GM19099 (cell line): Measurements from ENCODE around the gene GBF1.

ENCODE experiments used
- POLR2A ChIP-seq: IDR thresholded peaks from 3 replicates; pipeline ENCODE4 v1.6.1; 2011; ENCODE audit warnings: low read depth; ENCODE audit not compliant: insufficient read length; ENCODE audit errors: extremely low read depth

Gene GBF1

DNA sequence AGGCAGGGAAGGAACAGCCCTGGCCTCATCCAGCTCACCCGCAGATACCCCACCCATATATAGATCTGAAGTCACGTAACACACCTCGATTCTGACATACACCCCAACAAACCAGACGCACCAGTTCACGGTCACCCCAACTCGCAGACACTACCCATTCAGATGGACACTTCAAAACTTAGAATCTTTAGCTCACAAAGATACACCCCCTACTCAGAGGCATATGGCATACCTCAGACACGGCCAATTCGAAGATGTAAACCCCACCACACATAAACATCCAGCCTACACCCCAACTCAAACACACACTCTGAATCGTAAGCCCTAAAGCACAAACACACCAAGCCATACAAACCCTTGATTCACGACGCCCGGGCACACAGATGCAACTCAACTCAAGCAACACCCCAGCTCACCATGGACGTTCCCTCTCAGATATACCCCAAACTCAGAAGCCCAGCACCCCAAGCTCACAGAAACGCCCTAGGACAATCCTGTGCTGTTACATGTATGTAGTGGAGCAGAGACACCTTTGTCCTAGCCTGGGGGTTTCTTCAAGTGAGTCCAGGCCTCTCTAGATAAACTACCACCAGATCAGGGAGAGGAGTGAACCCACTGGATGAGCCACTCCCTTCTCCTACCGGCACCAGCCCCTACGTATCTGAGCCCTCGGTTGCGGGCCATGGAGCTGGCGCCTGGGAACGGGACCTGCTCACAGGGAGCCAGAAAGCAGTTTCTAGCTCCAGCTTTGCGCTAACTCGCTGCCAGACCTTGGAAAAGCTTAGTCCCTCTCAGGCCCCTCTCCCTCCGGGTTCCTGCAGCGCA is 164.5 kb downstream of the GBF1 start:
- no peak for TF ChIP-seq POLR2A

- no peak for TF ChIP-seq POLR2A
Measured at GRCh38 chr10:102410429-102411073, 165.2 kb downstream of the GBF1 start.

DNA sequence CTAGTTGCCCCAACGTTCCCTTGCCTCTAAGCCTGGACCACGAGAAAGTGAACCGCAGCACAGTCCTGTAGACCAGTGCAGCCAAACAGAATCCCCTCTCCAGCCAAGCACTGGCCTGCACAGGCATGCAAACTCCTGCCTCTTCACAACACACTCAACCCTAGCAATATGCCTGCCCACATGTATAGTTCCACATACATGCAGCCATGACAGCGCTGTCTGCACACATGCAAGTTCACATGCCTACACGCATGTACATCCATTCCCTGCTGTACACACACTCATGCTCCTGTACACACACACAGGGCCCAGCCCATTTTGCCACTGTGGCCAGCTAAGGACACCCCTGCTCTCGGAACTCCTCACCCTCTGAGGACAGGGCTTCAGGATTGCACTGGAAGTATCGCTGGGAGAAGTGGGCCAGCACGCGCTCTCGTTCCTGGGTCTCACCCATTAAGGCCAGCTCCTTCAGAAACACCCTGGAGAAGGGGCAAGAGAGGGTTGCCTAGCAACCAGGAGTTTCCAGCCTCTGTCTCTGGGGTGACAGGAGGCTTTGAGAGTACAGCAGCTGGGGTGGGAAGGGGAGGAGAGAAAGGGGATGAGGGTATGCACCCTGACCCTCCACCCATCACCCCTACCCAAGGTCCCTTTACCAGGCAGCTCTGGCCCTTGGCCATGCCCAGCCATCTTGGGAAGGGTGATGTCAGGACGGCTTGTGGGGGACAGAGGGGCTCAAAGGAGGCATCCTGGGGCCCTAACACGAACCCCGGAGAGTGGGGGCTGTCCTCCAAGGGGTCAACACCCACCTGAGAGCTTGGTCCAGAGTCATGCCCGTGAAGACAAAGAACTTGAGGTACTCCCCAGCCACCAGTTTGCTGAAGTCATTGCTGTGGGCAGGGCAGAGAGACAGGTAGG is 166.3 kb downstream of the GBF1 start:
- no peak for TF ChIP-seq POLR2A

- no peak for TF ChIP-seq POLR2A
Measured at GRCh38 chr10:102412293-102412692, 167.0 kb downstream of the GBF1 start.

DNA sequence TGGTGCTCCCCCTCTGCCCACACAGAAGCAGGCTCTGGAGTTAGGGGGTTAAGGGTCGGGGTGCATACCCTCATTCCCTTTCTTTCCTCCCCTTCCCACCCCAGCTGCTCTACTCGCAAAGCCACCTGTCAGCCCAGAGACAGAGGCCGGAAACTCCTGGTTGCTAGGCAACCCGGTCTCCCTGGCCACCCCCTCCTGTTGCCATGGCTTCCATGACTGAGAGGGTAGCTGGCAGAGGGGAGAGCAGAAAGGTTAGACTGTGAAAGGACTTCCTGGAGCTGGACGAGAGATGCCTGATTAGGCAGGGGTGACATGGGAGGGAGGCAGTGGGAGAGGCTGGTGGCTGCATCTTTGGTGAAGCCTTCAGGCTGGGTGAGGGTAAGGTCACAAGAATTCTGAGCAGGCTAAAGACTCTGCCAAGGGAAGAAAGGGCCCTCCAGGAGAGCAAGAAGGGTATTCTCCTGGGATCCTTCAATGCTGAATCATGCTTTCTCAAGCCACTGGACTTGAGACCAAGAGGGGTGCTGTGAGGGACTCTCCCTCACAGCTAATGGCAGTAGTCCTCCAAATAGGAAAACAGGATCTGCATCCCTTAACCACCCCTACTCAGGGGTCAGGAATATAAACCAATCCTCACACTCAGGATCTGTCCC is 167.8 kb downstream of the GBF1 start:
- TF ChIP-seq POLR2A: no peak

DNA sequence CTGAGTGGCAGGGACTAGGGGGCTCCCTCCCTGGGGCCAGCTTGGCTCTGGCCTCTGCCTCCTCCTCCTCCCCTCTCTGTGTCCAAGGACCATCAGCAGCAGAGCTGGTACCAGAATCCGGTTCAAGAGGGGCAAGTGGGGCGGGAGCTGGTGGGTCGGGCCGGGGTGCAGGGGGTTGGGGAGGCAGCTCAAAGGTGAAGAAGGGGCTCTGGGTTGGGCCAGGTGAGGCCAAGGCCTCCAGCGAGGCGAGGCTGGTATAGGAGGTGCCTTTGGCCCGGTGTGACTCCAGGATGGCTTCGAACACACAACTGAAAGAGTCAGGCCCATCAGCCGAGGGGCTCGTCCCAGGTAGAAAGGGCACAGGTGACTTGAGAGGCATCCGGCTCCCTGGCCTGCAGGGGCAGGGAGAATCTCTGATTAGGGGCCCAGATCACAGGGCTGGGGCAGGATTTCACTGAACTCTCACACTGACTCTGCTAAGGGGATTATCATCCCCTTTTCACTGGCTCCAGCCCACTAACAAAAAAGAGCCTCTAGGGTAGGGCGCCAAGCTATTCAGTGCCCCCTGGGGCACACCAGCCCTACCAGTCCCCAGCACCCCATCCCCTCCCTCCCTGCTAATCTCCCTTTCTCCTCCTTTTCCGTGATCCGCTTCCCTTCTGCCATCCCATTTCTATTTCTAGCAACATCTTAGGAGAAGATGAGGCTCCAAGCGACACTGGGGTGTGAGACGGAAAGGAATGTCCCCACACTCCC is 168.7 kb downstream of the GBF1 start:
- no peak for TF ChIP-seq POLR2A

GRCh38 chr10:102414749-102415148 is 169.4 kb downstream of the GBF1 start:
- no peak for TF ChIP-seq POLR2A

DNA sequence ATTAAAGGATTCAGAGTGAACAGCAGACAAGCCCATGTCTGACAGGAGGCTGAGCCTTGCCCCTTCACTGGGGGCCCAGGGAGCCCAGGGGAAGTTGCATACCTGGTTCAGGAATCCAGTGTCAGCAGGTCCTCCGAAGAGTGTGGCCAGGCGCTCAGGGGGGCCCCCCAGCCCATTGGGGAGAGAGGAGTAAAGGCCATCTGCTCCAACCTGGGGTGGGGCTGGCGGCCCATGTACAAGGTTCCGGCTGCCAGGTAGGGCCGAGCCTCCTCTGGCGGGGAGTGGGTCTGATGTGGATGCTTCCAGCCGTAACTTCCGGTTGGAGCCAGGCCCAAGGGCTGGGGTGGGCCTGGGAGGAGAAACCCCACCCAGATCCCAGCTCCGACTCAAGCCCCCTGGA is 171.0 kb downstream of the GBF1 start:
- TF ChIP-seq POLR2A: no peak

GRCh38 chr10:102416695-102417094 is 171.4 kb downstream of the GBF1 start:
- TF ChIP-seq POLR2A: no peak

- no peak for TF ChIP-seq POLR2A
Measured at GRCh38 chr10:102418622-102419268, 173.4 kb downstream of the GBF1 start, which contains the start of gene PSD. TSS of gene PSD (minus strand) at chr10:102418785. CDS start at chr10:102417038, 1,747 bp downstream.

GRCh38 chr10:102419269-102420180 is 174.2 kb downstream of the GBF1 start:
- TF ChIP-seq POLR2A: no peak

DNA sequence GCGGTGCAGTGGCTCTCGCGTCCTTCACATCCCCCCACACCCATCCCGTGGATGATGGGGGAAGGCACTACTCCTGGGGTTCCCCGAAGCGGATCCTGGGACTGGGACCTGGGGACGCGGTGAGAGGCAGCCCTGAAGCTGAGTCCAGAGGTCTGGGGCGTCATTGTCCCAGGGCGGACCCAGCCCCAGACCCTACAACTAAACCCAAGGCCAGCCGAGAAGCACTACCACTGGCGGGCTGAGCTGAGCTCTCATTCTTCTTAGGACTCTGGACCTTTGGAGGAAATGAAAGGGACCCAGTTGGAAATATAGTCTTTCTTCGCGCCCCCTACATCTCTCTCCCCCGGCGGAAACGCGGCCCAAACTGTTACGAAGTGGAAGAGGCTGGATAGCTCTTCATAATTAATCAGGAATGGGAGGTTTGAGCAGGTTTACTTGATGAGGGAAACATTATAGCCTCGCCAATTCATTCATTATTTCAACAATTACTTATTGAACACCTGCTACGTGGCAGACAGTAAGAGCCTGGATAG is 174.9 kb downstream of the GBF1 start:
- TF ChIP-seq POLR2A: no peak

GRCh38 chr10:102420714-102421506 is 175.6 kb downstream of the GBF1 start, which contains the start of gene FBXL15:
TSS of gene FBXL15 (plus strand) at chr10:102420836. CDS start at chr10:102421130, 294 bp downstream.
- TF ChIP-seq POLR2A: peak; percentile 71
